NCI-H2227 (cell line): ENCODE results near the gene HOXA4.
A peak's percentile ranks its signal among the peaks of the same experiment; 100 is the strongest.

Experiments
- DNase-seq: peaks from one replicate; lab custom pipeline; 2025; ENCODE audit not compliant: unreplicated experiment; lab: John Stamatoyannopoulos, UW

The HOXA4 gene

GRCh38 chr7:27147199-27148030 is 16.9 kb upstream of the HOXA4 start, which contains the start of gene HOXA6:
HOXA6 (minus strand) TSS chr7:27147774; CDS start chr7:27147749, 25 bp downstream.
- no peak for DNase-seq

DNA sequence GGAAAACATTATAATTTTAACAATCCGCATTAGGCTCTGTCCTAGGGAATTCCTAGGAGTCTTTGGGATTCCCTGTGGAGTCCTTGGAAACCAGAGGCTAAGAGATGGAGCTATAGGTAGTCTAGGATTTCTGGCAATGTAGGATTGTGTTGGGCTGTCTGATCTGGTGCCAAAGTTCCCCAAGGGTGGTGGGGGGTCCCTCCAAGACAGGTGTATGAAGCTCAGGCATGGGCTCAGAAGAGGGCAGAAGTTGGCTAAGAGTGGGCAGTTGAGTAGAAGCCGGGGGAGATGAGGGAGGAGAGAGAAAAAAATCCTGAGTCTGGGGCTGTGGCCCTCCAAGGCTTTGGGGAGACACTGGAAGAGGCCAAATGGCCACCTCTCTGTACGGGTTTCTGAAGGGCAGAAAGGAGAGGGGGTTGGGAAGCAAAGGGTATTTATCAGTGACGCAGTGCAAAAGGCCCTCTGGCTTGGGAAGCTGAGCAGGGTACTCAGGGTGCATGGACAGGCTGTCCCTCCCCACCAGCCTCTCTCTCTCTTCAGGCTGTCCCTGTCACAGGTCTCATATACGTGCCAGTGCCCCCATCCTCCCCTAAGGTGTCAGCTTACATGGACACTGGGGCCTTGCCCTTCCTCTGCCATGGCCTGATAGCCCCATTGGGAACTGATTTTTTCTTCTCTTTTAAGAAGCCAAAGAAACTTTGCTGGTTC is 16.1 kb upstream of the HOXA4 start:
- no peak for DNase-seq

- DNase-seq = no peak
Observed at GRCh38 chr7:27145914-27146412, 15.4 kb upstream of the HOXA4 start.

GRCh38 chr7:27145165-27145913 is 14.8 kb upstream of the HOXA4 start:
- DNase-seq = no peak

DNA sequence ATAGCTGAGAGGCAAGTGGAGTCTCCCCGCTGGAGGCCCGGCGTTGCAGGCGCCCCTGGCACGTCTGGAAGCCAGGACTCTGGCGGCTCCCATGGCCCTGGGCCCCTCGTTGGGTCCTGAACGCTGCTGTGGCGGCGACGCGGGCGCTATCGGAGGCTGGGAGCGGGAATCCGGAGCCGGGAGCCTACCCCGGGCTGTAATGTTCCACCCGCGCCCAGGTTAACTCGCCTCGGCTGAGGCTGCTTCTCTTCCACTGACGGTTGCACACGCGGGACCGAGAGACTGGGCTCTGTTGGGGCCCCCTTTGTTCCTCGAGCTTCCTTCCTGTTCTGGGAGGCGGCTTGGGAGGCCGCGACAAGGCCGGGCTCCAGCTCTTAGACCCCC is 14.2 kb upstream of the HOXA4 start:
- DNase-seq = no peak

GRCh38 chr7:27143950-27144780 is 13.6 kb upstream of the HOXA4 start:
- DNase-seq = no peak

- DNase-seq = peak; percentile 76
Observed at GRCh38 chr7:27143023-27143949, 12.7 kb upstream of the HOXA4 start, which contains the start of gene HOXA5. HOXA5 (minus strand) TSS chr7:27143681; CDS start chr7:27143607, 74 bp downstream.

DNA sequence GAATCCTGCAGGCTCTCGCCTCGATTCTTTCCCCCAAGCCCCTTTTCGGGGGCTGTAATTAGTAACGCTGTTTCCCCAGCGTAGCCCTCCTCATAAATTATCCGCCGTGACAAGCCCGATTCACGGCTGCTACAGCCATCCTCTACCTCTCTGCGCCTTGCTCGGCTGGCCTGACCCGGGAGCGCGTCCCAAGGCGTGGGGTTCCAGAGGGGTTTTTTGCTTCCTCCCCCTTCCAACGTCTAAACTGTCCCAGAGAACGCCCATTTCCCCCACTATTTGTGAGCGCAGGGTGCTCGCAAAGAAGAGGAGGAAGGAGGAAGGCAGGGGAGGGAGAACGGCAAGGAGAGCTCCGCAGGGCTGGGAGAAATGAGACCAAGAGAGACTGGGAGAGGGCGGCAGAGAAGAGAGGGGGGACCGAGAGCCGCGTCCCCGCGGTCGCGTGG is 12.0 kb upstream of the HOXA4 start:
- DNase-seq = no peak

DNA sequence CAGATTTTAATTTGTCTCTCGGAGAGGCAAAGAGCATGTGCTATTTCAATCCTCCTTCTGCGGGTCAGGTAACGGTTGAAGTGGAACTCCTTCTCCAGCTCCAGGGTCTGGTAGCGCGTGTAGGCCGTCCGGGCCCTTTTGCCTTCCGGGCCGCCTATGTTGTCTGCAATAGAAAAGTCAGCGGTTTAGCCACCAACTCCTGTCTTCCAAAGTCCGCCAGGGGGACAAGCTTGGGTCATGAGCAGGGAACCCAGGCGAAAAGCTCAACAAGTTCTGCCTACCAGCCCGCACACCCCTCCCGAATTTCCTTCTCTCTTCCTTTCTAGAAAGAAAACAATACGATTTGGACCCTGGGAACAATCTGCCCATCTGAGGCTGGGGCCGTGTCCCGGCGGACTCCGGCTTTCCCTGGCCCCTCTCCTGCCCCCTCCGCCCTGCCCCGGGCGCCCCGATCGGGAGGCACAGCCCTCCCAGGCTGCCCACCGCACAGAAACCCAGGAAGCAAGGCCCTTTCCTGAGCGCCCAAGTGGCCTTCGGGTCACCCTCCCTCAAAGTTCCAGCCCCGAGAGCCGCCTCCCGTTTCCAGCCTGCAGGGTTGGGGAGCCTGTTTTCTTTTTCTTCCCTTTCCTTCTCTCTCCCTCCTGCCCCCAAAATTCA is 11.5 kb upstream of the HOXA4 start:
- no peak for DNase-seq

GRCh38 chr7:27141137-27141922 is 10.8 kb upstream of the HOXA4 start:
- DNase-seq = no peak

GRCh38 chr7:27140126-27140857 is 9.7 kb upstream of the HOXA4 start:
- no peak for DNase-seq

GRCh38 chr7:27139334-27140125 is 9.0 kb upstream of the HOXA4 start:
- no peak for DNase-seq

DNA sequence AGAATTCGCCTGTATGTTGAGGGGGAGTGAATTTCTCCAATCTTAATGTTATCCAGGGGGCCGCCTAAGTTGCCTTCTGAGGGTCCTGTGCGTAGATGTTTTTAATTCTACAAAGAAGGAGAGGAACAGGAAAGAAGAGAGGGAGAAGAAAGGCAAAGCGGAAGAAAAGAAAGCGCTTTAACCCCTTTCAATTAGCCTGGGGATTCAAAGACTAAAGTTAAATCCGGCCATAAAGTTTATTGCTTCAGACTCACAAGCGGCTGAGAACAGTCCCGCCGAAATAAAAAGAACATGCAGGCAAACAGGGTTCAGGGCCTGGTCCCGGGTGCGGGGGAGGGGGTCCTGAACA is 8.4 kb upstream of the HOXA4 start:
- no peak for DNase-seq

DNA sequence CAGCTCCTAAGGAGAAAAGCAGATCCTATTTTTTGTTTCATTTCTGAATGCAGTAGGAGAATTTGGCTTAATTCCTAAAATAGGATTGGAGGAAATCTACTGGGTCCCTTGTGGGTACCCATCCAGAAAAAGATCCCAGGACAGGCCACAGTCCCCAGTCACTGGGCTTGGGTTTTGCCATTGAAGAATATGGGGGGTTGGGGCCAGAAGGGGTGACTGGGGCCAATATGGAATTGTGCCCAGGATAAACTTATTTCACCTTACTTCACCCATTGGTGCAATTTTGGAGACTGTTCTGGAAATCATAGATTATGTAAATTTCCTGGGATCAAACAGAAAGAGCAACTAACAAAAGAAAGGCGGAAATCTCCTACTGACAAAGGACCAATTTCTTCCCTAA is 7.9 kb upstream of the HOXA4 start:
- no peak for DNase-seq

- no peak for DNase-seq
Observed at GRCh38 chr7:27137640-27138315, 7.2 kb upstream of the HOXA4 start.

GRCh38 chr7:27134392-27134791 is 3.8 kb upstream of the HOXA4 start:
- DNase-seq = no peak
